ENCODE measurements around the gene SZT2.
A peak's percentile ranks its signal among the peaks of the same experiment; 100 is the strongest.

The SZT2 gene

DNA sequence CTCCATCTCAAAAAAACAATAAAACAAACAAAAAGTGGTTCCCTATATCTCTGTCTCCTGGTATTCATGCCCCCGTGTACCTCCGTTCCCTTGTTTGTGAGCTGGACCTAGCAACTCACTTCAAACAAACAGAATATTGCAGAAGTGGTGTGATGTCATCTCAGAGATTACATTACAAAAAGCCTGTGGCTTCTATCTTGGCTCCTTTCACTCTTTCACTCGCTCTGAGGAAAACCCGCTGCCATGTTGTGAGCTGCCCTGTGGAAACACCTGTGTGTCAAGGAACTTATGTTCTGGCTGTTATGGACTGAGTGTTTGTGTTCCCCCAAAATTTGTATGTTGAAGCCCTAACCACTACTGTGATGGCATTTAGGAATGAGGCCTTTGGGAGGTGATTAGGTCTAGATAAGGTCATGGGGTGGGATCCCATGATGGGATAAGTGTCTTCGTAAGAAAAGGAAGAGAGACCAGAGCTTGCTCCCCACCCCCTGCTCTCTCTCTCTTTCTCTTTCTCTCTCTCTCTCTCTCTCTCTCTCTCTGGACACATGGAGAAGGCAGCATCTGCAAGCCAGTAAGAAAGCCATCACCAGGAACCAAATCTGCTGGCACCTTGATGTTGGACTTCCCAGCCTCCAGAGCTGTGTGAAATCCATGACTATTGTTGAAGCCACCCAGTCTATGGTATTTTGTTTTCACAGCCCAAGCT, 71.4 kb downstream of the SZT2 start:
- DNase-seq, result no peak

GRCh38 chr1:43463479-43463878, 73.8 kb downstream of the SZT2 start:
- no peak for DNase-seq

- DNase-seq, result peak; percentile 31
Measured at GRCh38 chr1:43464681-43465504, 75.2 kb downstream of the SZT2 start.

GRCh38 chr1:43465505-43466067, 75.9 kb downstream of the SZT2 start:
- no peak for DNase-seq

DNA sequence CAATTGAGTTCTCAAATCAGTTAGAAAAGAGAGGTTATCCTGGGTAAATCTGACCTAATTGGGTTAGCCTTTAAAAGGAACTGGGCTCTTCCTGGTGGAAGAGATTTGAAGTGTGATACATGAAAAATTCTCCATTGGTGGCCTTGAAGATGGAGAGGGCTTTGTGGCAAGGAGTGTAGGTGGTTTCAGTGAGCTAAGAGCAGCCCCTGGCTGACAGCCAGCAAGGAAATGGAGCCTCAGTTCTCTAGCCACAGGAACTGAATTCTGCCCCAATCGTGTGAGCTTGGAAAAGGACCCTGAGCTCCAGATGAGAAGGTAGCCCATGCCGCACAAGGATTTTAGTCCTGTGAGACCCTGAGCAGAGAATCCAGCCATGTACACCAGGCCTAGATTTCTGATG, 76.7 kb downstream of the SZT2 start:
- no peak for DNase-seq

- no peak for DNase-seq
Measured at GRCh38 chr1:43468414-43468813, 78.7 kb downstream of the SZT2 start.

DNA sequence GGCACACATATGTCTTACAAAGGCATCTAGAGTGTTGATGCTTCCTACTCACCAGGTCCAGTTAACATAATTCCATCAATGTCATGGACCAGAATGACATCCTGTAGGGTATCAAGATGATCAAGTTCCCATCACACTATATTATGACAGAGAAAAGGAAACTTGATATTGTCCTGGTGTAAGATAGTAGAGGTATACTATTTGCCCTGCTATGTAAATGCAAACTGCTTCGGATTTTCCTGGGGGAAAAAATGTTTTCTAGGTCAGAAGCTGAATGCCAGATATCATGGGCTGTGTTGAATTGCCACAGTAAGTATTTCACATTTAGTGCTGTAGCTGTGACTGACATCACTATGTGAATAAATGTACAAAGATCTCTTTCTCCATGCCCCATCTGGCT, 80.2 kb downstream of the SZT2 start:
- no peak for DNase-seq

GRCh38 chr1:43472087-43472462, 82.4 kb downstream of the SZT2 start:
- DNase-seq, result no peak

DNA sequence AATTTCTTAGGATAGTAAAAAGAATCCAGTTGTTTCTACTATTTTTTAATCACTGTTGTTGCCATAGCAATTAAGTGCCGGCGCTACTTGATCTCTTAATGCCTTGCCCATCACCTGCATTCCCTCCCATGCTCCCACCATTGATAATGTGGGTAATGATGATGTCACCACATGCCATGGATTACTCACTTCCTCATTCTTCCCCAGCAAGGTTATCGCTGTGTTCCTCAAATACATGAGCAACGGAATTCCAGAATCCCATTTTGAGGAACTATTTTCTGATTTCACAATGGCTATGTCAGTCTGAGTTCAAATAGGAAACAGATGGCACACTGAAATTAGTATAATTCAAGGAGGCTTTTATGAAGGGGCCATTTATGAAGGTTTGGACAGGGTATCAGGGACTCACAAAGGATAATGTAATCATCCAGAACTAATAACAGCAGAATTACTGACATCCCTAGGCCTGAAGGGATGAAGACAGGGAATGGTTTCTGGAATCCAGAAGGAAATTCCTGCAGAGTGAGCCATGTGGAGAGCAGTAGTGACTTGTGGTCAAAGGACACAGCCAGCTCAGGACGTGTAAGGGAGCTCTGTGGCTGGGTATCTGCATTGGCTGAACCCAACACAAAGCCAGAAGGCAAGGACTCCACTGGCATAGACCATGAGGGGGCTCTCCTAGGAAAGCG, 82.9 kb downstream of the SZT2 start:
- DNase-seq, result peak; percentile 97

GRCh38 chr1:43473463-43473862, 83.8 kb downstream of the SZT2 start:
- no peak for DNase-seq

DNA sequence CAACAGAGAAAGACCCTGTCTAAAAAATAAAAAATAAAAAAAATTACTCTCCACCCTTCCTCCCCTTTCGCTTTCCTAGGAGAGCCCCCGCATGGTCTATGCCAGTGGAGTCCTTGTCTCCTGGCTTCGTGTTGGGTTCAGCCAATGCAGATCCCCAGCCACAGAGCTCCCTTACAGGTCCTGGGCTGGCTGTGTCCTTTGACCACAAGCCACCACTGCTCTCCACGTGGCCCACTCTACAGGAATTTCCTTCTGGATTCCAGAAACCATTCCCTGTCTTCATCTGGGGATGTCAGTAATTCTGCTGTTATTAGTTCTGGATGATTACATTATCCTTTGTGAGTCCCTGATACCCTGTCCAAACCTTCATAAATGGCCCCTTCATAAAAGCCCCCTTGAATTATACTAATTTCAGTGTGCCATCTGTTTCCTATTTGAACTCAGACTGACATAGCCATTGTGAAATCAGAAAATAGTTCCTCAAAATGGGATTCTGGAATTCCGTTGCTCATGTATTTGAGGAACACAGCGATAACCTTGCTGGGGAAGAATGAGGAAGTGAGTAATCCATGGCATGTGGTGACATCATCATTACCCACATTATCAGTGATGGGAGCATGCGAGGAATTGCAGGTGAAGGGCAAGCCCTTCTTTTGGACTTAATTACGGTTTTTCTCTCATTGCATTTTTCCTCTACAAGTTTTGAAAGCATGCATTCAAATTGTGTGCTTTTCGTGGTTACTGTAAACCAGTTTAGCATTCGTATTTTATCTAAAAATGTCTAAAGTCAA, 86.1 kb downstream of the SZT2 start:
- DNase-seq, result peak; percentile 71

- DNase-seq, result no peak
Measured at GRCh38 chr1:43477716-43478115, 88.0 kb downstream of the SZT2 start.

GRCh38 chr1:43479414-43479813, 89.7 kb downstream of the SZT2 start:
- DNase-seq, result no peak

GRCh38 chr1:43481491-43481890, 91.8 kb downstream of the SZT2 start:
- DNase-seq, result no peak

DNA sequence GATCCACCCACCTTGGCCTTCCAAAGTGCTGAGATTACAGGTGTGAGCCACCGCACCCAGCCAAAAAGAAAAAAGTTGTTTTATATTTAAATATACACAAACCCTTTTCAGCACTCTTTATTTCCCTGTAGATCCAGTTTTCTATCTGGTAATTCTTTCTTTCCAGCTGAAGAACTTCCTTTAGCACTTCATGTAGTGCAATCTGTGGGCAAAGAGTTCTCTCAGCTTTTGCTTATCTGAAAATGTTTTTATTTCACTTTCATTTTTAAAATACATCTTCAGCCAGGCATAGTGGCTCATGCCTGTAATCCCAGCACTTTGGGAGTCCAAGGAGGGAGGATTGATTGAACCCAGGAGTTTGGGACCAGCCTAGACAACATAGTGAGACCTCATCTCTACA, 92.5 kb downstream of the SZT2 start:
- DNase-seq, result no peak

- peak; percentile 66 for DNase-seq
Measured at GRCh38 chr1:43484367-43484766, 94.7 kb downstream of the SZT2 start.

DNA sequence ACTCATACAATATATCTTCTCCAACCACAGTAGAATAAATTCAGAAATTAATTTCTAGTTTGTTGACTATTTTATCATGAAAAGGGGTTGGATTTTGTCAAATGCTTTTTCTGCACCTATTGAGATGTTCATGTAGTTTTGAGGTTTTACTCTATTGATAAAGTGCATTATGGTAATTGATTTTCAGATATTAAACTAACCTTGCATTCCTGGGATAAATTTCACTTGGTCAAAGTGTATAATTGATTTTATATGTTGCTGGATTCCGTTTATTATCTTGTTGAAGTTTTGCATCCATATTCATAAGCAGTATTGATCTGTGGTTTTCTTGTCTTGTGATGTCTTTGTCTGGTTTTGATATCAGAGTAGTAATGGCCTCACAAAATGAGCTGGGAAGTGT, 98.5 kb downstream of the SZT2 start:
- no peak for DNase-seq

GRCh38 chr1:43491061-43491460, 101.4 kb downstream of the SZT2 start:
- DNase-seq, result no peak

DNA sequence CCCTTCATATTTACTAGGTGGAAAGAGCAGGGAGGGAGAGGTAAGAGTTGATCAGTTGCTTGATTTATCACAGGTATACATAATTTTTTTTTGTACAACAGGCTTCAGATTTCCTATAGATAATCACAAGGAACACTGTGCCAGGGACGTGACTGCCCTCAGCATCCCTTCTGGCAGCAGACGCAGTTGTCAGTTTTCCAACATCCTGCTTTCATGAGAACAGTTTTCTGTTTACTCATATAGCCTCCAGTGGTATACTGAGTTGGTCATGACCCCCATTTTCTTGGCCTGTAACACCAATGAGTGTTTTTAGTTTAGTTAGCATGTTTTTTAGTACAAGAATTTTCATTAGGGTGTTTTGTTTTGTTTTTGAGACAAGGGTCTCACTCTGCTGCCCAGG, 103.1 kb downstream of the SZT2 start:
- peak; percentile 9 for DNase-seq

- peak; percentile 42 for DNase-seq
Measured at GRCh38 chr1:43493661-43494450, 104.2 kb downstream of the SZT2 start.

- no peak for DNase-seq
Measured at GRCh38 chr1:43495204-43495603, 105.5 kb downstream of the SZT2 start.

DNA sequence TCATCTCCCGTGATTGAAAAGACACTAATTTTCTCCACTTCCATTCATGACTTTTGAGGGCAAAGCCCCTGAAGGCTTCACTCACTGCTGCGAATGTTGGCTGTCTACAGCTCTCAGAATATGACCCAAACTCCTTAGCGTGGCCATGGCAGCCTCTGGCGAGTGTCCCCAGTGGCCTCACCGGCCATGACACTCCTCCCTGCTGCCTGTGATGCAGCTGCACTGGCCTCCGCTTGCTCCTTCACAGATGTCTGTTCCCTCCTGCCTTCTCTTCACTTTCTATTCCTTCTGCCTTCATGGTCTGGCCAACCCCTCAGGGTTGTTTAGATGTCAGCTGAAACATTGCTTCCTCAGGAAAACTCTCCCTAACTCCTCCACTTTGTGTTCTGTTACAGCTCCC, 110.2 kb downstream of the SZT2 start:
- no peak for DNase-seq
